Lower leg skin (tissue), 4 donors: ENCODE results near the gene GLUL. TPM values are rescaled to one million over a fixed set of nuclear protein-coding genes. Genes with fewer than 3 reads are reported as not detected.

Experiments used
- DNase-seq, 2 donors: peaks; one replicate each; pipeline ENCODE4 v3.0.0-alpha.2; 2019; ENCODE audit warnings: low spot score in 2 of 2
- H3K4me3 ChIP-seq: fragments of 200-600 bp; sonication (generic); 2 replicates; pipeline ENCODE4 v1.5.1; 2017; ENCODE audit warnings: mild to moderate bottlenecking, low read depth; ENCODE audit not compliant: poor library complexity, severe bottlenecking
- CTCF ChIP-seq, 3 donors: fragments of 450-650 bp; IDR thresholded peaks; one replicate each; pipeline ENCODE4 v1.5.1; 2016; ENCODE audit warnings: antibody characterized with exemption in 3 of 3, mild to moderate bottlenecking in 3 of 3, moderate library complexity in 2 of 3
- POLR2A ChIP-seq, 2 donors: fragments of 450-650 bp; IDR thresholded peaks; one replicate each; pipeline ENCODE4 v1.6.1; 2016 to 2017; ENCODE audit warnings: antibody characterized with exemption in 2 of 2, mild to moderate bottlenecking in 1 of 2, moderate library complexity in 1 of 2
- WGBS, 2 donors: methylation state at CpG; one replicate each; pipeline ENCODE4 v1.1.5; 2018; 5-methylcytosine and 5-hydroxymethylcytosine counted together
- intact Hi-C: fragments of 100-400 bp; cut with DNase I; formaldehyde crosslinking; loops from one replicate; pipeline ENCODE4 v1.15.0; 2023; ENCODE audit warnings: low total_unique reads
- total RNA-seq, 4 donors: library from RNA; depleted of rRNA; stranded (reverse); fragments of >200 nt; gene quantifications; one replicate each; pipeline ENCODE4 v1.1.0, GENCODE V29; 2016

The GLUL gene
- total RNA-seq, 4 donors from 2014 or later = 962 to 2,018 (median 1,391) TPM

- 11 to 28% methylated on average over 1 of the region's 1 CpG for WGBS, 2 donors
- intact Hi-C loops = no loop called here
- no peak for TF ChIP-seq CTCF (IDR thresholded peaks at IDR 0.05)
- no peak for TF ChIP-seq POLR2A (IDR thresholded peaks at IDR 0.05)
- no peak for DNase-seq
- H3K4me3 ChIP-seq = no peak overlapping the region
Measured at GRCh38 chr1:182410620-182411273, 19.2 kb upstream of the GLUL start.

DNA sequence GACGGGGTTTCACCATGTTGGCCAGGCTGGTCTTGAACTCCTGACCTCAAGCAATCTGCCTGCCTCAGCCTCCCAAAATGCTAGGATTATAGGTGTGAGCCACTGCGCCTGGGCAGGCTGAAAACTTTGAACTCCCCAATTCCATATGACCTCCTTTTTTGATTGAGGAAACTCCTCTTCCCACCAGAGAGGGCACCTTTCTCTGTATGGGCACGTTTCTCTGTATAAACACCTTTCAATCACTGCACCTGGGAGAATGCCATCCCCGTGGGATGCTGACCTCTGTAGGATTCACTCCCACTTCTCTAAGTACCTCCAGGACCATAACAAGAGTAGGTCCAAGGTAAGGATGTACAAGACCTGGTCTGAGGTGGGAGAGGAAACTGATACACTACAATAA lies 18.5 kb upstream of the GLUL start:
- intact Hi-C loops = no loop called here
- TF ChIP-seq CTCF (IDR thresholded peaks at IDR 0.05) = no peak
- no peak for TF ChIP-seq POLR2A (IDR thresholded peaks at IDR 0.05)
- DNase-seq = no peak
- no peak overlapping the region for H3K4me3 ChIP-seq
- WGBS, 2 donors = 74 to 82% methylated on average over 4 of the region's 4 CpGs

DNA sequence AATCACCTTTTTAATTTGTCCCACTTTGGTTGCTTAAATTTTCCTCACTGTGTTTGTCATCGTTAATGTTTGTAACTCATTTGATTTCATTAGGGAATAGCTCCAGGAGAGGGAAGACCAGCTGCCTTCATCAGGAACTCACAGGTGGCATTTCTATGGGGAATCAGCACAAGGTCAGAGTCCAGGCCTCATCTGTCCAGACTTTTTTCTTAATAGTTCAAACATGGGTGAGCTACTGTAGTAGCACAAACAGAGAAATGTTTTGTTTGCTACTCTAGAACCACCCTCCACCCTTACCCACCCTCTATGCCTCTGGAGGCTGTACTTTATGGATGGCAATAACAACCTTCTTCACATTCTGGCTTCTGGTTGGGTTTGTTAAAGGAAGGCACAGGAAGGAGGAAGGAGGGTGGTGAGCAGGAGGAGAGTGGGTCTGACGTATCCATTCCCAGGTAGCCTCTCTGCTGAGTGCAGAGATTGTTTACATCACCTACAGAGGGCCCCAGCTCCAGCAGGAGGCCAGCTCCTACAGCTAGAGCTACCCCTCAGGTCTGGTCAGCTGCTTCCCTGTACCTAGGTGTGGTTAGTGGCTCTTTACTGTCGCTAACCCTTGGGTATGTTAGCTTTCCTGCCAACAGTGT lies 17.0 kb upstream of the GLUL start:
- no peak for DNase-seq
- TF ChIP-seq POLR2A (IDR thresholded peaks at IDR 0.05) = no peak
- no peak for TF ChIP-seq CTCF (IDR thresholded peaks at IDR 0.05)
- WGBS, 2 donors = 76 to 83% methylated on average over 3 of the region's 3 CpGs
- intact Hi-C loops = no loop called here
- no peak overlapping the region for H3K4me3 ChIP-seq

- 44 to 52% methylated on average over 3 of the region's 3 CpGs for WGBS, 2 donors
- H3K4me3 ChIP-seq = no peak overlapping the region
Measured at GRCh38 chr1:182407724-182408123, 16.1 kb upstream of the GLUL start.

GRCh38 chr1:182406012-182406411 lies 14.4 kb upstream of the GLUL start:
- 61 to 70% methylated on average over 1 of the region's 1 CpG for WGBS, 2 donors
- intact Hi-C loops = no loop called here
- no peak for DNase-seq

More at GRCh38 chr1:182407724-182408123, 16.1 kb upstream of the GLUL start:
- no peak for DNase-seq
- TF ChIP-seq CTCF (IDR thresholded peaks at IDR 0.05) (no peak), POLR2A (IDR thresholded peaks at IDR 0.05) (no peak)
- intact Hi-C loops = no loop called here

More at GRCh38 chr1:182406012-182406411, 14.4 kb upstream of the GLUL start:
- TF ChIP-seq POLR2A (IDR thresholded peaks at IDR 0.05) (no peak), CTCF (IDR thresholded peaks at IDR 0.05) (no peak)
- H3K4me3 ChIP-seq = no peak overlapping the region
